IPS-15b (cell line): ENCODE data around the gene IGLL1.
"Not testable (repeated sequence)": the region's sequence is repeated elsewhere in the genome, so short reads cannot be mapped to it uniquely, and the experiment has no call there.

ENCODE experiments used
- H3K27me3 ChIP-seq: one replicate; pipeline ENCODE4 v1.6.1; 2013; ENCODE audit warnings: low read length; ENCODE audit not compliant: control insufficient read depth, insufficient read depth
- H3K36me3 ChIP-seq: one replicate; pipeline ENCODE4 v1.6.1; 2013; ENCODE audit warnings: low read length; ENCODE audit not compliant: control insufficient read depth, insufficient read depth
- H3K4me1 ChIP-seq: one replicate; pipeline ENCODE4 v1.6.1; 2013; ENCODE audit warnings: mild to moderate bottlenecking, low read length; ENCODE audit not compliant: control insufficient read depth, insufficient read depth
- H3K4me3 ChIP-seq: one replicate; pipeline ENCODE4 v1.5.1; 2013; ENCODE audit warnings: low read depth, low read length
- H3K9ac ChIP-seq: one replicate; pipeline ENCODE4 v1.6.1; 2013; ENCODE audit warnings: low read depth, mild to moderate bottlenecking, low read length
- H3K9me3 ChIP-seq: one replicate; pipeline ENCODE4 v1.6.1; 2013; ENCODE audit warnings: mild to moderate bottlenecking, low read length; ENCODE audit not compliant: control insufficient read depth, insufficient read depth

The IGLL1 gene

GRCh38 chr22:23579870-23580575, at the start of gene IGLL1:
IGLL1 (minus strand) TSS chr22:23580290; CDS start chr22:23580190, 100 bp downstream.
- H3K9ac ChIP-seq: no peak within 1 kb of the TSS
- H3K4me1 ChIP-seq: no peaks in the 10 kb centered on the region
- H3K27me3 ChIP-seq: no peaks in the 10 kb centered on the region
- no peaks in the 10 kb centered on the region for H3K36me3 ChIP-seq
- H3K9me3 ChIP-seq: no peaks in the 10 kb centered on the region
- no peak within 1 kb of the TSS for H3K4me3 ChIP-seq

- H3K9me3 ChIP-seq, H3K9ac ChIP-seq, H3K4me1 ChIP-seq, H3K4me3 ChIP-seq, H3K27me3 ChIP-seq, H3K36me3 ChIP-seq: not testable (repeated sequence)
Measured at GRCh38 chr22:23628056-23628743, 48.1 kb upstream of the IGLL1 start.

GRCh38 chr22:23627401-23628055, 47.4 kb upstream of the IGLL1 start:
- not testable (repeated sequence) for H3K27me3 ChIP-seq, H3K36me3 ChIP-seq, H3K9ac ChIP-seq, H3K4me1 ChIP-seq, H3K4me3 ChIP-seq, H3K9me3 ChIP-seq

- no peaks in the 10 kb centered on the region for H3K36me3 ChIP-seq
- H3K9ac ChIP-seq: no peak overlapping the region
- H3K27me3 ChIP-seq: no peaks in the 10 kb centered on the region
- H3K4me3 ChIP-seq: no peak overlapping the region
- H3K4me1 ChIP-seq: no peaks in the 10 kb centered on the region
- no peaks in the 10 kb centered on the region for H3K9me3 ChIP-seq
Measured at GRCh38 chr22:23626286-23626975, 46.3 kb upstream of the IGLL1 start.

GRCh38 chr22:23622634-23623033, 42.5 kb upstream of the IGLL1 start:
- no peaks in the 10 kb centered on the region for H3K4me1 ChIP-seq
- no peaks in the 10 kb centered on the region for H3K36me3 ChIP-seq
- H3K9ac ChIP-seq: no peak overlapping the region
- no peak overlapping the region for H3K4me3 ChIP-seq
- no peaks in the 10 kb centered on the region for H3K9me3 ChIP-seq
- H3K27me3 ChIP-seq: no peaks in the 10 kb centered on the region

GRCh38 chr22:23621916-23622315, 41.8 kb upstream of the IGLL1 start:
- not testable (repeated sequence) for H3K27me3 ChIP-seq, H3K9ac ChIP-seq, H3K4me1 ChIP-seq, H3K36me3 ChIP-seq, H3K9me3 ChIP-seq, H3K4me3 ChIP-seq

GRCh38 chr22:23621082-23621780, 41.1 kb upstream of the IGLL1 start:
- no peaks in the 10 kb centered on the region for H3K4me1 ChIP-seq
- no peaks in the 10 kb centered on the region for H3K36me3 ChIP-seq
- H3K4me3 ChIP-seq: no peak overlapping the region
- no peaks in the 10 kb centered on the region for H3K27me3 ChIP-seq
- no peaks in the 10 kb centered on the region for H3K9me3 ChIP-seq
- H3K9ac ChIP-seq: no peak overlapping the region

- H3K9ac ChIP-seq: no peak overlapping the region
- no peak overlapping the region for H3K4me3 ChIP-seq
- no peaks in the 10 kb centered on the region for H3K27me3 ChIP-seq
- no peaks in the 10 kb centered on the region for H3K36me3 ChIP-seq
- no peaks in the 10 kb centered on the region for H3K4me1 ChIP-seq
- H3K9me3 ChIP-seq: no peaks in the 10 kb centered on the region
Measured at GRCh38 chr22:23613193-23613972, 33.3 kb upstream of the IGLL1 start.

- no peak overlapping the region for H3K9ac ChIP-seq
- H3K4me1 ChIP-seq: no peaks in the 10 kb centered on the region
- no peaks in the 10 kb centered on the region for H3K9me3 ChIP-seq
- H3K4me3 ChIP-seq: no peak overlapping the region
- H3K36me3 ChIP-seq: no peaks in the 10 kb centered on the region
- H3K27me3 ChIP-seq: no peaks in the 10 kb centered on the region
Measured at GRCh38 chr22:23609983-23610781, 30.1 kb upstream of the IGLL1 start.

GRCh38 chr22:23608583-23608982, 28.5 kb upstream of the IGLL1 start:
- Histone ChIP-seq H3K27me3 (no peaks in the 10 kb centered on the region), H3K4me3 (no peak overlapping the region), H3K4me1 (no peaks in the 10 kb centered on the region), H3K9me3 (no peaks in the 10 kb centered on the region), H3K36me3 (no peaks in the 10 kb centered on the region), H3K9ac (no peak overlapping the region)
